Activated CD4-positive, alpha-beta T cell treated with anti-CD3 and anti-CD28 coated beads, Interleukin-2, Interleukin-4, amounts not matched to agents 100 ng/mL and 50 ng/mL, durations not matched to agents 16 hours and 8 hours (primary cell): Measurements from ENCODE around the gene PKLR.
"Not testable (repeated sequence)": the region's sequence is repeated elsewhere in the genome, so short reads cannot be mapped to it uniquely, and the experiment has no call there.

Experiments
- DNase-seq: peaks from one replicate; pipeline ENCODE4 v3.0.0-alpha.2; 2020; ENCODE audit warnings: low spot score

Gene PKLR

GRCh38 chr1:155301342-155301841, at the start of gene PKLR:
TSS of gene PKLR (minus strand) at chr1:155301438. CDS start at chr1:155301395, 43 bp downstream.
- no peak for DNase-seq

- no peak for DNase-seq
These were observed 41.6 kb upstream of the PKLR start for GRCh38 chr1:155342842-155343241.

GRCh38 chr1:155339515-155340097, 38.4 kb upstream of the PKLR start:
- DNase-seq: no peak

GRCh38 chr1:155334962-155335361, 33.7 kb upstream of the PKLR start:
- no peak for DNase-seq

GRCh38 chr1:155329980-155330598, 28.9 kb upstream of the PKLR start:
- DNase-seq: no peak

GRCh38 chr1:155328856-155329255, 27.6 kb upstream of the PKLR start:
- DNase-seq: not testable (repeated sequence)

- DNase-seq: no peak
These were observed 26.7 kb upstream of the PKLR start for GRCh38 chr1:155327981-155328380.

GRCh38 chr1:155326631-155327037, 25.4 kb upstream of the PKLR start:
- DNase-seq: no peak

- no peak for DNase-seq
These were observed 24.8 kb upstream of the PKLR start for GRCh38 chr1:155326020-155326526.

- DNase-seq: no peak
These were observed 24.3 kb upstream of the PKLR start for GRCh38 chr1:155325603-155325893.

- DNase-seq: no peak
These were observed 23.7 kb upstream of the PKLR start for GRCh38 chr1:155324717-155325602.

- peak; percentile 94 for DNase-seq
These were observed 22.9 kb upstream of the PKLR start for GRCh38 chr1:155324037-155324716.

- DNase-seq: peak; percentile 84
These were observed 22.4 kb upstream of the PKLR start for GRCh38 chr1:155323729-155324036.

- peak; percentile 87 for DNase-seq
These were observed 21.9 kb upstream of the PKLR start for GRCh38 chr1:155322953-155323728.

- no peak for DNase-seq
These were observed 21.3 kb upstream of the PKLR start for GRCh38 chr1:155322571-155322952.

- no peak for DNase-seq
These were observed 20.6 kb upstream of the PKLR start for GRCh38 chr1:155321639-155322503.

GRCh38 chr1:155320661-155321617, 19.7 kb upstream of the PKLR start, which contains the start of gene RUSC1:
TSS of gene RUSC1 (plus strand) at chr1:155320894. CDS start at chr1:155321774, 880 bp downstream.
- DNase-seq: peak; percentile 65

- DNase-seq: no peak
These were observed 19.0 kb upstream of the PKLR start for GRCh38 chr1:155320252-155320651.

GRCh38 chr1:155319536-155319935, 18.3 kb upstream of the PKLR start:
- DNase-seq: no peak
